ENCODE measurements around the gene MSH4.

The MSH4 gene

GRCh38 chr1:75855734-75856133 lies 59.1 kb downstream of the MSH4 start:
- no peak for TF ChIP-seq OSR1 (CRISPR knock-in tag; IDR thresholded peaks at IDR 0.05)
- no peak for TF ChIP-seq POU6F1 (CRISPR knock-in tag; IDR thresholded peaks at IDR 0.05; ENCODE audit: borderline replicate concordance, low read depth)
- no peak for TF ChIP-seq CSRNP3 (CRISPR knock-in tag; IDR thresholded peaks at IDR 0.05)
- TF ChIP-seq CREB5 (CRISPR knock-in tag; IDR thresholded peaks at IDR 0.05; ENCODE audit: low read depth): no peak
- no peak for TF ChIP-seq RARB (CRISPR knock-in tag; IDR thresholded peaks at IDR 0.05)
- TF ChIP-seq ZC3H10 (CRISPR knock-in tag; IDR thresholded peaks at IDR 0.05): no peak
- TF ChIP-seq PPARA (CRISPR knock-in tag; IDR thresholded peaks at IDR 0.05; ENCODE audit: borderline replicate concordance): no peak
- no peak for TF ChIP-seq ISL1 (CRISPR knock-in tag; IDR thresholded peaks at IDR 0.05)
- TF ChIP-seq CSDC2 (CRISPR knock-in tag; IDR thresholded peaks at IDR 0.05): no peak
- TF ChIP-seq GLIS3 (CRISPR knock-in tag; IDR thresholded peaks at IDR 0.05): no peak
- no peak for TF ChIP-seq PATZ1 (CRISPR knock-in tag; IDR thresholded peaks at IDR 0.05; ENCODE audit: borderline replicate concordance)
- no peak for TF ChIP-seq SNAI2 (CRISPR knock-in tag; IDR thresholded peaks at IDR 0.05)
- no peak for TF ChIP-seq ZNF565 (CRISPR knock-in tag; conservative IDR thresholded peaks at IDR 0.05; ENCODE audit: low read depth)
- no peak for TF ChIP-seq ESRRG (CRISPR knock-in tag; IDR thresholded peaks at IDR 0.05)
- TF ChIP-seq ZFP3 (CRISPR knock-in tag; IDR thresholded peaks at IDR 0.05): no peak
- no peak for ATAC-seq

GRCh38 chr1:75861831-75862230 lies 65.1 kb downstream of the MSH4 start:
- TF ChIP-seq RARB (CRISPR knock-in tag; IDR thresholded peaks at IDR 0.05): no peak
- ATAC-seq: no peak

GRCh38 chr1:75870951-75871350 lies 74.3 kb downstream of the MSH4 start:
- TF ChIP-seq TOX (CRISPR knock-in tag; IDR thresholded peaks at IDR 0.05; ENCODE audit: borderline replicate concordance) (no peak), ZNF565 (CRISPR knock-in tag; conservative IDR thresholded peaks at IDR 0.05; ENCODE audit: low read depth) (no peak), CSDC2 (CRISPR knock-in tag; IDR thresholded peaks at IDR 0.05) (no peak), TCF4 (CRISPR knock-in tag; IDR thresholded peaks at IDR 0.05; ENCODE audit: borderline replicate concordance) (no peak), GLIS3 (CRISPR knock-in tag; IDR thresholded peaks at IDR 0.05) (no peak), ISL1 (CRISPR knock-in tag; IDR thresholded peaks at IDR 0.05) (no peak)
- ATAC-seq: no peak

GRCh38 chr1:75879985-75880384 lies 83.3 kb downstream of the MSH4 start:
- no peak for ATAC-seq

GRCh38 chr1:75884437-75884836 lies 87.8 kb downstream of the MSH4 start:
- no peak for ATAC-seq
- no peak for TF ChIP-seq PPARA (CRISPR knock-in tag; IDR thresholded peaks at IDR 0.05; ENCODE audit: borderline replicate concordance)
- no peak for TF ChIP-seq ZFP3 (CRISPR knock-in tag; IDR thresholded peaks at IDR 0.05)
- TF ChIP-seq ZNF8 (CRISPR knock-in tag; IDR thresholded peaks at IDR 0.05): no peak
- TF ChIP-seq ISL1 (CRISPR knock-in tag; IDR thresholded peaks at IDR 0.05): no peak
- TF ChIP-seq CSDC2 (CRISPR knock-in tag; IDR thresholded peaks at IDR 0.05): no peak
- no peak for TF ChIP-seq ARNTL (CRISPR knock-in tag; IDR thresholded peaks at IDR 0.05; ENCODE audit: borderline replicate concordance, low read depth)
- TF ChIP-seq ZC3H10 (CRISPR knock-in tag; IDR thresholded peaks at IDR 0.05): no peak
- TF ChIP-seq CSRNP3 (CRISPR knock-in tag; IDR thresholded peaks at IDR 0.05): no peak
- no peak for TF ChIP-seq GLIS3 (CRISPR knock-in tag; IDR thresholded peaks at IDR 0.05)

More at GRCh38 chr1:75879985-75880384, 83.3 kb downstream of the MSH4 start:
- no peak for TF ChIP-seq GLIS3 (CRISPR knock-in tag; IDR thresholded peaks at IDR 0.05)
- TF ChIP-seq CREB5 (CRISPR knock-in tag; IDR thresholded peaks at IDR 0.05; ENCODE audit: low read depth): peak; percentile 52
- peak; percentile 91 for TF ChIP-seq ISL1 (CRISPR knock-in tag; IDR thresholded peaks at IDR 0.05)
